ENCODE results near the gene PIGR.

Gene PIGR

GRCh38 chr1:206960676-206961386, 14.6 kb upstream of the PIGR start:
- no peak for DNase-seq (ENCODE audit: low read depth)

GRCh38 chr1:206958144-206958543, 11.9 kb upstream of the PIGR start:
- DNase-seq (ENCODE audit: low read depth), result no peak

- no peak for DNase-seq (ENCODE audit: low read depth)
Measured at GRCh38 chr1:206957639-206958038, 11.4 kb upstream of the PIGR start.

GRCh38 chr1:206955476-206956451, 9.5 kb upstream of the PIGR start:
- no peak for DNase-seq (ENCODE audit: low read depth)

- no peak for DNase-seq (ENCODE audit: low read depth)
Measured at GRCh38 chr1:206954459-206955342, 8.4 kb upstream of the PIGR start.

- no peak for DNase-seq (ENCODE audit: low read depth)
Measured at GRCh38 chr1:206953626-206954025, 7.4 kb upstream of the PIGR start.

- DNase-seq (ENCODE audit: low read depth), result no peak
Measured at GRCh38 chr1:206953126-206953525, 6.9 kb upstream of the PIGR start.

GRCh38 chr1:206952171-206952570, 5.9 kb upstream of the PIGR start:
- no peak for DNase-seq (ENCODE audit: low read depth)

GRCh38 chr1:206951318-206952100, 5.2 kb upstream of the PIGR start:
- DNase-seq (ENCODE audit: low read depth), result no peak

- DNase-seq (ENCODE audit: low read depth), result no peak
Measured at GRCh38 chr1:206949641-206950040, 3.4 kb upstream of the PIGR start.

- DNase-seq (ENCODE audit: low read depth), result no peak
Measured at GRCh38 chr1:206949208-206949607, 2.9 kb upstream of the PIGR start.

GRCh38 chr1:206947255-206947654, 989 bp upstream of the PIGR start:
- no peak for DNase-seq (ENCODE audit: low read depth)

GRCh38 chr1:206945779-206946178, 487 bp downstream of the PIGR start:
- DNase-seq (ENCODE audit: low read depth), result no peak

- DNase-seq (ENCODE audit: low read depth), result no peak
Measured at GRCh38 chr1:206944703-206945102, 1.6 kb downstream of the PIGR start.

- DNase-seq (ENCODE audit: low read depth), result no peak
Measured at GRCh38 chr1:206941766-206942418, 4.4 kb downstream of the PIGR start.

GRCh38 chr1:206940588-206940936, 5.7 kb downstream of the PIGR start:
- DNase-seq (ENCODE audit: low read depth), result no peak

- DNase-seq (ENCODE audit: low read depth), result no peak
Measured at GRCh38 chr1:206939841-206940587, 6.3 kb downstream of the PIGR start.

GRCh38 chr1:206939131-206939530, 7.1 kb downstream of the PIGR start:
- no peak for DNase-seq (ENCODE audit: low read depth)

- no peak for DNase-seq (ENCODE audit: low read depth)
Measured at GRCh38 chr1:206937425-206937824, 8.8 kb downstream of the PIGR start.

GRCh38 chr1:206935491-206936067, 10.7 kb downstream of the PIGR start:
- no peak for DNase-seq (ENCODE audit: low read depth)

Measured in HS-27A (cell line).